ENCODE data around the gene HUS1. TPM values are rescaled to one million over a fixed set of nuclear protein-coding genes. Genes with fewer than 3 reads are reported as not detected.

HUS1 gene
- polyA plus RNA-seq (2011; rRNA removed), result 14.1 and 23.7 TPM in 2 replicates
- polyA minus RNA-seq (2011; rRNA and poly(A)+ RNA removed), result 13.5 and 17.9 TPM in 2 replicates

GRCh38 chr7:47979145-47979831 lies at the start of gene HUS1:
Gene HUS1 (minus strand): TSS chr7:47979615. CDS start chr7:47979519, 96 bp downstream.
- peaks cover 12% of the 10 kb centered on the region for H3K36me3 ChIP-seq (ENCODE audit: control insufficient read depth, insufficient read depth, low read length)
- POLR2A ChIA-PET, result no interaction called here
- no peaks in the 10 kb centered on the region for H3K27me3 ChIP-seq (ENCODE audit: control insufficient read depth, insufficient read depth, low read length)
- no peak for TF ChIP-seq CTCF (IDR thresholded peaks at IDR 0.05; ENCODE audit: insufficient read depth, low read depth, low read length)
- CTCF ChIA-PET, result interaction anchor here (0.9 to 2.2 kb wide), 6 partner anchors 9 to 175 kb away, joined by 3 to 17 read pairs (median 6); no protein-coding TSS in a partner anchor
- DNase-seq (ENCODE audit: low read depth), result peak; percentile 33
- peak within 1 kb of the TSS; percentile 74 for H3K4me3 ChIP-seq (ENCODE audit: low read depth, low read length)

- H3K4me3 ChIP-seq (ENCODE audit: low read depth, low read length), result no peak within 1 kb of the TSS
- POLR2A ChIA-PET, result no interaction called here
- no peak for DNase-seq (ENCODE audit: low read depth)
- peaks cover 4% of the 10 kb centered on the region for H3K27me3 ChIP-seq (ENCODE audit: control insufficient read depth, insufficient read depth, low read length)
- TF ChIP-seq CTCF (IDR thresholded peaks at IDR 0.05; ENCODE audit: insufficient read depth, low read depth, low read length), result no peak
- H3K36me3 ChIP-seq (ENCODE audit: control insufficient read depth, insufficient read depth, low read length), result no peaks in the 10 kb centered on the region
- CTCF ChIA-PET, result no interaction called here
Measured at GRCh38 chr7:48028938-48029337, 49.5 kb upstream of the HUS1 start, which contains the start of gene SUN3. Gene SUN3 (minus strand): TSS chr7:48029107. CDS start chr7:48028938, 169 bp downstream.

- Histone ChIP-seq H3K36me3 (ENCODE audit: control insufficient read depth, insufficient read depth, low read length) (no peaks in the 10 kb centered on the region), H3K4me3 (ENCODE audit: low read depth, low read length) (no peak overlapping the region), H3K27me3 (ENCODE audit: control insufficient read depth, insufficient read depth, low read length) (peaks cover 4% of the 10 kb centered on the region; the same call in 1 of the 2 replicates)
- ChIA-PET POLR2A (no interaction called here), CTCF (interaction anchor here (0.6 to 1.1 kb wide), 2 partner anchors 11 to 119 kb away, joined by 3 to 4 read pairs; no protein-coding TSS in a partner anchor)
- TF ChIP-seq CTCF (IDR thresholded peaks at IDR 0.05; ENCODE audit: insufficient read depth, low read depth, low read length), result no peak
- no peak for DNase-seq (ENCODE audit: low read depth)
Measured at GRCh38 chr7:48025624-48026023, 46.2 kb upstream of the HUS1 start.

- ChIA-PET POLR2A (no interaction called here), CTCF (no interaction called here)
- Histone ChIP-seq H3K36me3 (ENCODE audit: control insufficient read depth, insufficient read depth, low read length) (no peaks in the 10 kb centered on the region), H3K27me3 (ENCODE audit: control insufficient read depth, insufficient read depth, low read length) (peaks cover 5% of the 10 kb centered on the region; the same call in 1 of the 2 replicates), H3K4me3 (ENCODE audit: low read depth, low read length) (no peak overlapping the region)
- no peak for DNase-seq (ENCODE audit: low read depth)
- TF ChIP-seq CTCF (IDR thresholded peaks at IDR 0.05; ENCODE audit: insufficient read depth, low read depth, low read length), result no peak
Measured at GRCh38 chr7:48017674-48018073, 38.3 kb upstream of the HUS1 start.

- ChIA-PET POLR2A (no interaction called here), CTCF (no interaction called here)
- Histone ChIP-seq H3K4me3 (ENCODE audit: low read depth, low read length) (no peak overlapping the region), H3K27me3 (ENCODE audit: control insufficient read depth, insufficient read depth, low read length) (peaks cover 5% of the 10 kb centered on the region; the same call in 1 of the 2 replicates), H3K36me3 (ENCODE audit: control insufficient read depth, insufficient read depth, low read length) (no peaks in the 10 kb centered on the region)
- DNase-seq (ENCODE audit: low read depth), result no peak
- TF ChIP-seq CTCF (IDR thresholded peaks at IDR 0.05; ENCODE audit: insufficient read depth, low read depth, low read length), result no peak
Measured at GRCh38 chr7:48016641-48017040, 37.2 kb upstream of the HUS1 start.
